HUES6 (cell line): Measurements from ENCODE around the gene PTHLH.

ENCODE experiments used
- H3K27ac ChIP-seq: 2 replicates; pipeline ENCODE4 v1.7.0; 2013; ENCODE audit warnings: low read depth, mild to moderate bottlenecking, low read length, inconsistent platforms
- H3K27me3 ChIP-seq: 2 replicates; pipeline ENCODE4 v1.6.1; 2013; ENCODE audit warnings: low read length; ENCODE audit not compliant: control insufficient read depth, insufficient read depth
- H3K36me3 ChIP-seq: 2 replicates; pipeline ENCODE4 v1.6.1; 2013; ENCODE audit warnings: low read length; ENCODE audit not compliant: control insufficient read depth, insufficient read depth
- H3K4me1 ChIP-seq: 2 replicates; pipeline ENCODE4 v1.6.1; 2013; ENCODE audit warnings: low read length; ENCODE audit not compliant: control insufficient read depth, insufficient read depth
- H3K4me3 ChIP-seq: 2 replicates; pipeline ENCODE4 v1.5.1; 2013; ENCODE audit warnings: low read depth, low read length
- H3K9ac ChIP-seq: one replicate; pipeline ENCODE4 v1.6.1; 2013; ENCODE audit warnings: mild to moderate bottlenecking, low read length
- H3K9me3 ChIP-seq: 2 replicates; pipeline ENCODE4 v1.6.1; 2013; ENCODE audit warnings: low read depth, low read length; ENCODE audit not compliant: control insufficient read depth, insufficient read depth

PTHLH gene

DNA sequence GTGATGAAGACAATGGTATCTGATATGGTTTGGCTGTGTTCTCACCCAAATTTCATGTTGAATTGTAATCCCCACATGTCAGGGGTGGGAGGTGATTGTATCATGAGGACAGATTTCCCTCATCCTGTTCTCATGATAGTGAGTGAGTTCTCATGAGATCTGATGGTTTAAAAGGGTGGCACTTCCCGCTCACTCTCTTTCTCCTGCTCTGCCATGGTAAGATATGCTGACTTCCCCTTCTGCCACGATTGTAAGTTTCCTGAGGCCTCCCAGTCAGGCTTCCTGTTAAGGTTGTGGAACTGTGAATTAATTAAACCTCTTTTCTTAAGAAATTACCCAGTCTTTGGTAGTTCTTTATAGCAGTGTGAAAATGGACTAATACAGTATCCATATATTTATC, 25.6 kb upstream of the PTHLH start:
- Histone ChIP-seq H3K36me3 (no peaks in the 10 kb centered on the region), H3K27me3 (no peaks in the 10 kb centered on the region), H3K4me1 (peaks cover 5% of the 10 kb centered on the region; the same call in 1 of the 2 replicates), H3K4me3 (no peak overlapping the region), H3K9me3 (no peaks in the 10 kb centered on the region), H3K9ac (no peak overlapping the region), H3K27ac (no peak overlapping the region)

DNA sequence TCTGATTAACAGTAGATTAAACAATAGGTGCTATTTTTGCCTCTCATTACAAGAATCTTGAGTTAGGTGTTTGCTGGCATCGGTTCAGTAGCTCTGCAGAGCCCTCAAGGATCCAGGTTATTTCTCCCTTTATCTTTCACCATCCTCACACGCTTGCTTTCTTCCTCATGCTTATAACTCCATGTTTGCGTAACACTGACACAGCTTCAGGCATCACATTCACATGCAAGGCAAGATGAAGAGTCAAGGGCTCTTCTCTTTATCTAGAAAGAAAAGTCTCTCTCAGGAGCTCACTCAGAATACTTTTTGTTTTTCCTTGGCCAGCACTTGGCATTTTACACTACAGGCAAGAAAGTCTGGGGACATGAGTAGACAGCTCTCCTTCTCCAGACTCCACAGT, 24.2 kb upstream of the PTHLH start:
- H3K9me3 ChIP-seq, result no peaks in the 10 kb centered on the region
- H3K27me3 ChIP-seq, result no peaks in the 10 kb centered on the region
- H3K36me3 ChIP-seq, result no peaks in the 10 kb centered on the region
- H3K4me1 ChIP-seq, result peaks cover 5% of the 10 kb centered on the region; the same call in 1 of the 2 replicates
- no peak overlapping the region for H3K9ac ChIP-seq
- H3K27ac ChIP-seq, result no peak overlapping the region
- H3K4me3 ChIP-seq, result no peak overlapping the region

DNA sequence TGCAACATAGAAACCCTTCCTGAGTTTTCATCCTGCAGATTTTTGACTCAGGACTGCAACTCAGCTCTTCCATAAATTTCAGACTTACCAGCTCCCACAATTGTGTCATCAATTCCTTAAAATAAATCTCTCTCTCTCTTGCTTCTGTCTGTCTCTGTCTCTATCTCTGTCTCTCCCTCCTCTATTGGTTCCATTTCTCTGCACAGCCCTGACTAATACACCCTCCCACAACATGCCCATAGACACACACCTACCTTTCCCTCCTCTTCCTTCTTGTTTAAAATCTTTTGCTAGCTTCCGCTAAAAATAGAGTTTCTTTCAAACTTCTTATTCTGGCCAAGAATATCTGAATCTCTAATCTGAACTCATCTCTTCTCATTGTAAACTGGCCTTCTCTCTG, 22.9 kb upstream of the PTHLH start:
- no peak overlapping the region for H3K27ac ChIP-seq
- peaks cover 5% of the 10 kb centered on the region; the same call in 1 of the 2 replicates for H3K4me1 ChIP-seq
- H3K9ac ChIP-seq, result no peak overlapping the region
- H3K27me3 ChIP-seq, result no peaks in the 10 kb centered on the region
- H3K36me3 ChIP-seq, result no peaks in the 10 kb centered on the region
- no peaks in the 10 kb centered on the region for H3K9me3 ChIP-seq
- H3K4me3 ChIP-seq, result no peak overlapping the region

DNA sequence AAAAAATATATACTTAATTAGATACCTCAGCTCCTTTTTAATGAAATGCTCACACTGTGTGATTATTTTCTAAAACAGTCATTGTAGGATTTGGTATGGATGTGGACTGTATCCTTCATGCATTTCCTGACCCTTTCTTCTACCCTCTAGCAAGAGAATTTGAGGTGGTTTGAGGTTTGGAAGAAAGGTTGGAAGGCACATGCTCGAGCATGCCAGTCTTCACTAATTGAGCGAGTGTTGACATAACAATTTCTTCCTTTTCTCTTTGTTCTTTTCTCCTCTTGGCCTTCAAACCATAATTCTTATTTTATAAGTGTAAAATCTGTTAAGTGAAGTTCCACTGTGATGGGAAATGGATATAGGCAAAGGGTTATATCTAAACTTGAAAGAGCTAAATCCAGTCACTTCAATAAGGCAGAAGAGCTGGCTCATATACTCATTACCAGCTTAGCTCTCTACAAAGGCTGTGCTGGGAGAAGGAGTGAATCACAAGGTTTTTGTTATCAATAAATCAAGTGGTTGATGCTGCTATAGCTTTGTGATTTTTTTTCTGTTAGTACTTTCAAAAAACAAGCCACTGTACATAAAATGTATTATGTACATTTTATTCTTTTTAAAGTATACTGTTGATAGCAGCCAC, 16.2 kb upstream of the PTHLH start:
- H3K27ac ChIP-seq, result no peak overlapping the region
- H3K4me3 ChIP-seq, result no peak overlapping the region
- H3K9me3 ChIP-seq, result no peaks in the 10 kb centered on the region
- H3K36me3 ChIP-seq, result no peaks in the 10 kb centered on the region
- H3K4me1 ChIP-seq, result no peaks in the 10 kb centered on the region
- H3K27me3 ChIP-seq, result no peaks in the 10 kb centered on the region
- H3K9ac ChIP-seq, result no peak overlapping the region

DNA sequence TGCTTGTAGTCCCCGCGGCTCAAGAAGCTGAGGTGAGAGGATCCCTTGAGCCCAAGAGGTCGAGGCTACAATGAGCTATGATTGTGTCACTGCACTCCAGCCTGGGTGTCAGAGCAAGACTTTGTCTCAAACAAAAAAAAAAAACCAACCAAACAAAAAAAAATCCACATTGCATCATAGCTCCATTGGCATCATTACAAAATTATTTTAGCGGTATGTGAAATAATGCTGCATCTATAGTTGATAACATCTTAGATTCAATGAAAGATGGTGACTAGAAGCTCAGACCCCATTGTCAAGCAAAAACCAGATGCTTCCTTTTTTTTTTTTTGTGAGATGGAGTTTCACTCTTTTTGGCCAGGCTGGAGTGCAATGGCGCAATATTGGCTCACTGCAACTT, 14.8 kb upstream of the PTHLH start:
- Histone ChIP-seq H3K4me1 (no peaks in the 10 kb centered on the region), H3K9me3 (no peaks in the 10 kb centered on the region), H3K27ac (no peak overlapping the region), H3K36me3 (no peaks in the 10 kb centered on the region), H3K9ac (no peak overlapping the region), H3K27me3 (no peaks in the 10 kb centered on the region), H3K4me3 (no peak overlapping the region)

DNA sequence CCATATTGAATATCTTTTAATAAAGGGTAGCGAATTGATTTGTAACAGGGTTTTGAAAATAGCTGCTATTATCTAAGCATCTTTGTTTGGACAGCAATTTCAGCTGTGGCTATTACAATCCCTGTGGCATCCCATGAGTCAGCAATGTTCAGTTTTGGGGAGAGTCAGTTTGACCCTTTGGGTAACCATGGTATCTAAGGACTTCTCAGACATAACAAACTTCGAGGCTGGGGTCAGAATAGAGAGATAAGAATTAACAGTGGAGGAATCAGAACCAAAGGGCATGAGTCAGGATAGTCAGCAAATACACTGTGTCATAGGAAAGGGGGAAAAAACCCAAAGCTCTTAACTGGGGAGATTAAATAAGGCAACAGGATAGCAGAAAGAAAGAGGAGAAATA, 11.7 kb upstream of the PTHLH start:
- no peaks in the 10 kb centered on the region for H3K4me1 ChIP-seq
- H3K36me3 ChIP-seq, result no peaks in the 10 kb centered on the region
- no peaks in the 10 kb centered on the region for H3K9me3 ChIP-seq
- H3K27ac ChIP-seq, result no peak overlapping the region
- H3K4me3 ChIP-seq, result no peak overlapping the region
- peaks cover 10% of the 10 kb centered on the region for H3K27me3 ChIP-seq
- H3K9ac ChIP-seq, result no peak overlapping the region

DNA sequence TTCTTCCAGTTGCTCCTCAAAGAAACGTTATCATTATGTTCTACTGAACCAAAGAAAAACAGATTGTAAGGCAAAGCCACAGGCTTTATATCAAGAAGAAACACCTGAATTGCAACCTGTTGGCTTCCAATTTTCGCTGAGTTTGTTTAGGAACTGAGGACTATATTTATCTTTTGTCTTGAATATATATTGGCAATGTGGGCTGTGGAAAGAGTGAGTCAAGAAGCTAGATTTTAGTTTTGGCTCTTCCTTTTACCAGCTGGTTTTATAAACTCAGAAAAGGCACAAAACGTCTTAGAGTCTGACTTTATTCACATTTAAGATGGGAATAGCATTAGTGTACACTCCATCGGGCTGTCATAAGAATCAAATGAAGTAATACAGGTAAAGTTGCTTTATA, 10.4 kb upstream of the PTHLH start:
- Histone ChIP-seq H3K27ac (no peak overlapping the region), H3K27me3 (peaks cover 23% of the 10 kb centered on the region), H3K36me3 (no peaks in the 10 kb centered on the region), H3K4me1 (no peaks in the 10 kb centered on the region), H3K9ac (no peak overlapping the region), H3K9me3 (no peaks in the 10 kb centered on the region), H3K4me3 (no peak overlapping the region)

DNA sequence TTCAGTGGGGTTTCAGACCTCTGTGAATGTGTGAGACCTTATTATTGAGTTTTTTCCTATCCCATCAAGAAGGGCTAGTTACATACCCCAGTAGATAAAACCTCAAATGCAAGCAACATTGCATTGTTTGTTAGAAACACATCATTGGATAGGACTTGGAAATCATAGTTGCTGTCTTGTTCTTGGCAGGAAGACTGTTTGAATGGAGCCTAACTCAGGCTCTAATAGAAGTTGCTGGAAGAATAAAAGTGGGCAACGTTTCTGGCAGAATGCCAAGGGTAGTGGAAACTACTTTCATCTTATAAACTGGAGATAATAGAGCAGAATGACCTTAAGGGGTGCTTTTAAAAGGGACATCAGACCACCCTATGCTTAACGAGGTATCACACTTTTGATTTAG, 9.9 kb upstream of the PTHLH start:
- no peaks in the 10 kb centered on the region for H3K9me3 ChIP-seq
- H3K36me3 ChIP-seq, result no peaks in the 10 kb centered on the region
- H3K4me1 ChIP-seq, result no peaks in the 10 kb centered on the region
- no peak overlapping the region for H3K9ac ChIP-seq
- no peak overlapping the region for H3K27ac ChIP-seq
- H3K27me3 ChIP-seq, result peaks cover 29% of the 10 kb centered on the region
- H3K4me3 ChIP-seq, result no peak overlapping the region

DNA sequence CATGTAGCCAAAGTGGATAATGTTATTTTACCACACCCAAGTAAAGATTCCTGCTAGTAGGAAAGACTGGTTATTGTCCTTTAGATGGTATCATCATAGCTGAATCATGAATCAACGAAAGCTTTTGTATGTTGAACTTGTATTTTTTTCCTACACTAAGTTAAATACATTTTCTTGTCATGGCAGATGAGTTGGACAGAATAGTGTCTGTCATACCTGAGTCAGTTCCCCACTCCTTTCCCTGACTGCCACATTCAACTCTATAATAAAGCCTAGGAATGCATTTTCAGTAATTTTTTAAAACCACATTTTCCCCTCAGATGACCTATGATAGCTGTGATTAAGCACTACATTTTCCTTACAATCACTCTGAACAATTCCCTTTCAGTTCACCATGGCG, 9.3 kb upstream of the PTHLH start:
- H3K27ac ChIP-seq, result no peak overlapping the region

DNA sequence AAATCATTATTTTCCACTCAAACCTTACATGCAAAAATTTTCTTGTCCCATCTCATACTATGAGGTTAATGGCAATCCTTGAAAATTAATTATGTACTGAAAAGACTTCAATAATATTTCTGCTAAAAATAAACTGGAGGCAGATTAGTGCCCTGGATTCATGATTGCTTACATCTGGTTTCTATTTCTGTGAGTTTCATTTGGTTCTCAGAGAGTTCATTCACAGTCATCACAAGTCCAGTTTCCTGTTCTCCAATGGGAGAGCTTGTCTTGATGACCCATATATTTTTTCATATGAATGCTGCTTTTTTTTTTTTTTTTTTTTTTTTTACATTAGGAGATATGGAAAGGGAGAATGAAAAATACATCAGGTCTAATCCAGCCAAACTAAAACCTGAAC, 6.6 kb upstream of the PTHLH start:
- H3K27me3 ChIP-seq, result peaks cover 61% of the 10 kb centered on the region
- H3K4me3 ChIP-seq, result no peak overlapping the region
- no peaks in the 10 kb centered on the region for H3K9me3 ChIP-seq
- no peak overlapping the region for H3K9ac ChIP-seq
- no peaks in the 10 kb centered on the region for H3K36me3 ChIP-seq
- no peak overlapping the region for H3K27ac ChIP-seq
- peaks cover 7% of the 10 kb centered on the region for H3K4me1 ChIP-seq

More for the DNA sequence above, 9.3 kb upstream of the PTHLH start:
- H3K9me3 ChIP-seq, result no peaks in the 10 kb centered on the region
- no peaks in the 10 kb centered on the region for H3K4me1 ChIP-seq
- no peak overlapping the region for H3K4me3 ChIP-seq
- H3K27me3 ChIP-seq, result peaks cover 34% of the 10 kb centered on the region
- H3K9ac ChIP-seq, result no peak overlapping the region
- no peaks in the 10 kb centered on the region for H3K36me3 ChIP-seq

DNA sequence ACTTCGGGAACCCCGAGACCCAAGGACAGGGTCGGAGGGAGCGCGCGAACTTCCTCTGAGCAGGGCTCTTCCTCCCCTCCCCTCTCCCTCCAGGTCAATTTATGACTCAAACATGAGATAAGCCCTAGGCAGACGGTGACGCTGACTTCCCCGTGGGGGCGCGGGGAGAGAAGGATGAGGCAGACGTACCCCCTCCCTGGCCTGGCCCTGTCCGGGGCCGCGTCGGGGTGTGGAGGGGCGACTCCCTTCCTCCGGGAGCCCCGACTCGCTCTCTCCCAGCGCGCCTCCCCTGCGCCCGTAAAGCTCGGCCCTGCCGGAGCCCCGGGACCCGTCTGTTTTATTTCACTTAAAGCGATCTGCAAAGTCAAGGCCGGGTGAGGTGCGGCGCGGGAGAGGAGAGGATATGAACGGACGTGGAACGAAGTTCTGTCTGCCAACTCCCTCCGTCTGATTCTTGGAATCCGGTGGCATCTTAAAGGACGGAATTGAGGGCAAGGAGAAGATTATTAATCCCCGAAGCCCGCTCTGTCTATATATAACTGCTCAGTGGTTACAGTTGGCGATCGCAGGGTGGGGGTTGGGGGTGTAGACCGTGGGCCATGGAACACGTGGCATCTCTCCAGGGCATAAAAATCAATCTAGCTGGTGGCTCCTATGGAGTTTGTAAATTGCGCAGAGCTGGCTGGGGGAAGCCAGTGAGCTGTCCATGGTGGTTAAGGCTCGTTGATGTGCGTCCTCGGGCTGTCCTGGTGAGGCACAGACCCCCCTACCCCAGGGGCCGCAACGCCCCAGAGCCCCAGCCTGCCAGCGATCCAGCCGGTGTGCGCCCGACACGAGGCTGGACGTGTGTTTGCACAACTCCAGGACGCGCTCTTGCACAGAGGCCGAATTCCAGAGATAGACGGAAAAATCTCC, 2.9 kb upstream of the PTHLH start:
- Histone ChIP-seq H3K4me1 (peaks cover 20% of the 10 kb centered on the region), H3K27me3 (peaks cover 98% of the 10 kb centered on the region), H3K9me3 (no peaks in the 10 kb centered on the region), H3K9ac (no peak overlapping the region), H3K4me3 (peak overlapping the region; percentile 71), H3K36me3 (no peaks in the 10 kb centered on the region), H3K27ac (no peak overlapping the region)
